IMR-90 (cell line): ENCODE data around the gene SLC2A14. TPM values are rescaled to one million over a fixed set of nuclear protein-coding genes. Genes with fewer than 3 reads are reported as not detected.

Source experiments
- ATAC-seq: fragments of 200-7000 bp; cut with Tn5 transposase; 2 replicates; pipeline ENCODE4 v1.9.1; 2020; ENCODE audit warnings: low read depth, mild to moderate bottlenecking, moderate library complexity
- Bru-seq: library from RNA; stranded (reverse); fragments of 400-500 nt; gene quantifications from one replicate; lab custom pipeline; 2021; lab: Mats Ljungman, UMichigan
- BruChase-seq, 2 experiments: library from RNA; stranded (reverse); fragments of 400-500 nt; gene quantifications; one replicate each; lab custom pipeline; 2021; lab: Mats Ljungman, UMichigan
- BruUV-seq: library from RNA; stranded (reverse); fragments of 400-500 nt; replicated peaks from 2 replicates; lab custom pipeline; 2021; lab: Mats Ljungman, UMichigan
- CTCF ChIA-PET: fragments of 300-600 bp; formaldehyde crosslinking; extraction: SDS; loops from one replicate; lab custom pipeline; 2021; ENCODE audit warnings: antibody characterized with exemption; lab: Yijun Ruan, JAX
- POLR2A ChIA-PET: fragments of 300-600 bp; sonication (Branson Sonifier 250); formaldehyde crosslinking; loops from one replicate; lab custom pipeline; 2022; ENCODE audit warnings: antibody characterized with exemption; ENCODE audit not compliant: unreplicated experiment; lab: Charles Lee
- DNase-seq: peaks from one replicate; pipeline ENCODE4 v3.0.0; 2013
- H2AFZ ChIP-seq: replicated peaks from 2 replicates; pipeline ENCODE3; 2013; ENCODE audit warnings: low read length, mild to moderate bottlenecking; ENCODE audit not compliant: poor library complexity
- H2AK5ac ChIP-seq: 2 replicates; pipeline ENCODE4 v1.6.1; 2013; ENCODE audit warnings: low read depth, low read length, inconsistent platforms
- H2AK9ac ChIP-seq: replicated peaks from 2 replicates; pipeline ENCODE3; 2013; ENCODE audit warnings: mild to moderate bottlenecking, low read depth, low read length, moderate library complexity; ENCODE audit not compliant: poor library complexity
- H2BK120ac ChIP-seq: 2 replicates; pipeline ENCODE4 v1.6.1; 2013; ENCODE audit warnings: low read depth, low read length, inconsistent platforms
- H2BK15ac ChIP-seq: 3 replicates; pipeline ENCODE4 v1.6.1; 2013; ENCODE audit warnings: low read depth, low read length, inconsistent platforms
- H2BK20ac ChIP-seq: 2 replicates; pipeline ENCODE4 v1.6.1; 2013; ENCODE audit warnings: low read depth, mild to moderate bottlenecking, inconsistent platforms, low read length, moderate library complexity
- H2BK5ac ChIP-seq: 2 replicates; pipeline ENCODE4 v1.6.1; 2013; ENCODE audit warnings: mild to moderate bottlenecking, low read depth, low read length, inconsistent platforms; ENCODE audit not compliant: poor library complexity, severe bottlenecking
- H3K14ac ChIP-seq: replicated peaks from 2 replicates; pipeline ENCODE4 v1.6.1; 2013; ENCODE audit warnings: low read depth, low read length, inconsistent platforms
- H3K18ac ChIP-seq: 2 replicates; pipeline ENCODE4 v1.6.1; 2013; ENCODE audit warnings: low read depth, low read length, control low read depth
- H3K23ac ChIP-seq: 2 replicates; pipeline ENCODE4 v1.6.1; 2013; ENCODE audit warnings: low read depth, low read length, inconsistent platforms
- H3K27ac ChIP-seq: 2 replicates; pipeline ENCODE4 v1.5.1; 2013; ENCODE audit warnings: mild to moderate bottlenecking, control low read depth, low read length; ENCODE audit not compliant: insufficient read depth
- H3K27me3 ChIP-seq: 2 replicates; pipeline ENCODE4 v1.6.1; 2013; ENCODE audit warnings: low read length; ENCODE audit not compliant: control insufficient read depth, insufficient read depth
- H3K36me3 ChIP-seq: 2 replicates; pipeline ENCODE4 v1.6.1; 2013; ENCODE audit warnings: low read length, mixed read lengths; ENCODE audit not compliant: control insufficient read depth, insufficient read depth
- H3K4ac ChIP-seq: 2 replicates; pipeline ENCODE4 v1.6.1; 2013; ENCODE audit warnings: low read depth, low read length, inconsistent platforms
- H3K4me1 ChIP-seq: 2 replicates; pipeline ENCODE4 v1.6.1; 2013; ENCODE audit warnings: low read length, mixed read lengths; ENCODE audit not compliant: control insufficient read depth, insufficient read depth
- H3K4me2 ChIP-seq: 2 replicates; pipeline ENCODE4 v1.6.1; 2013; ENCODE audit warnings: low read depth, mild to moderate bottlenecking, control low read depth, low read length, moderate library complexity
- H3K4me3 ChIP-seq: 2 replicates; pipeline ENCODE4 v1.5.1; 2013; ENCODE audit warnings: low read depth, mild to moderate bottlenecking, control low read depth, low read length, moderate library complexity; ENCODE audit not compliant: insufficient read depth
- H3K56ac ChIP-seq: 2 replicates; pipeline ENCODE4 v1.6.1; 2013; ENCODE audit warnings: low read length, inconsistent platforms; ENCODE audit not compliant: insufficient read depth; ENCODE audit errors: extremely low read depth
- H3K79me1 ChIP-seq, 2 experiments: 2 replicates each; pipeline ENCODE4 v1.6.1; 2013; ENCODE audit warnings: low read length in 2 of 2, inconsistent platforms in 1 of 2, low read depth in 1 of 2
- H3K9ac ChIP-seq: 2 replicates; pipeline ENCODE4 v1.6.1; 2013; ENCODE audit warnings: low read depth, low read length, control low read depth
- H3K9me1 ChIP-seq: 2 replicates; pipeline ENCODE4 v1.6.1; 2013; ENCODE audit warnings: low read length, inconsistent platforms; ENCODE audit not compliant: insufficient read depth
- H3K9me3 ChIP-seq: 2 replicates; pipeline ENCODE4 v1.6.1; 2013; ENCODE audit warnings: low read length; ENCODE audit not compliant: control insufficient read depth, insufficient read depth
- H4K20me1 ChIP-seq: 2 replicates; pipeline ENCODE4 v1.6.1; 2013; ENCODE audit warnings: low read length, inconsistent platforms; ENCODE audit not compliant: insufficient read depth
- H4K5ac ChIP-seq: 2 replicates; pipeline ENCODE4 v1.6.1; 2013; ENCODE audit warnings: mild to moderate bottlenecking, low read depth, low read length, control low read depth
- H4K8ac ChIP-seq, 2 experiments: 2 replicates each; pipeline ENCODE4 v1.6.1; 2013; ENCODE audit warnings: low read depth in 2 of 2, low read length in 2 of 2, control low read depth in 1 of 2, inconsistent platforms in 1 of 2
- H4K91ac ChIP-seq: 2 replicates; pipeline ENCODE4 v1.6.1; 2013; ENCODE audit warnings: low read depth, low read length, inconsistent platforms; ENCODE audit not compliant: insufficient read depth
- BHLHE40 ChIP-seq: fragments of 150-350 bp; IDR thresholded peaks from 2 replicates; pipeline ENCODE4 v1.6.1; 2016; ENCODE audit warnings: mild to moderate bottlenecking, low read depth, low read length
- CHD1 ChIP-seq: IDR thresholded peaks from 2 replicates; pipeline ENCODE4 v1.6.1; 2012; ENCODE audit warnings: low read depth, low read length, improper control_type of control experiment
- ELK1 ChIP-seq: fragments of 150-350 bp; IDR thresholded peaks from 2 replicates; pipeline ENCODE4 v1.6.1; 2016; ENCODE audit warnings: low read depth, mild to moderate bottlenecking, low read length, moderate library complexity, borderline replicate concordance
- MAFK ChIP-seq: IDR thresholded peaks from 2 replicates; pipeline ENCODE4 v1.6.1; 2012; ENCODE audit warnings: low read depth, low read length, improper control_type of control experiment
- MAZ ChIP-seq: IDR thresholded peaks from 2 replicates; pipeline ENCODE4 v1.6.1; 2012; ENCODE audit warnings: low read depth, mild to moderate bottlenecking, low read length, improper control_type of control experiment, moderate library complexity, borderline replicate concordance
- MXI1 ChIP-seq: IDR thresholded peaks from 2 replicates; pipeline ENCODE4 v1.6.1; 2012; ENCODE audit warnings: low read depth, mild to moderate bottlenecking, low read length, moderate library complexity, borderline replicate concordance
- NFE2L2 ChIP-seq: fragments of 150-350 bp; IDR thresholded peaks from 2 replicates; pipeline ENCODE4 v1.6.1; 2016; ENCODE audit warnings: low read depth, mild to moderate bottlenecking, low read length
- POLR2A ChIP-seq: IDR thresholded peaks from 2 replicates; pipeline ENCODE4 v1.6.1; 2012; ENCODE audit warnings: mild to moderate bottlenecking, low read depth, low read length
- RAD21 ChIP-seq: IDR thresholded peaks from 2 replicates; pipeline ENCODE4 v1.6.1; 2012; ENCODE audit warnings: low read length, improper control_type of control experiment
- RCOR1 ChIP-seq: IDR thresholded peaks from 2 replicates; pipeline ENCODE4 v1.6.1; 2012; ENCODE audit warnings: mild to moderate bottlenecking, low read length, improper control_type of control experiment; ENCODE audit not compliant: insufficient replicate concordance
- RFX5 ChIP-seq: IDR thresholded peaks from 2 replicates; pipeline ENCODE4 v1.8.0; 2012; ENCODE audit warnings: low read depth, mild to moderate bottlenecking, low read length, moderate library complexity
- SMC3 ChIP-seq: fragments of 150-350 bp; IDR thresholded peaks from 2 replicates; pipeline ENCODE4 v1.6.1; 2016; ENCODE audit warnings: low read depth, mild to moderate bottlenecking, antibody characterized with exemption, low read length, moderate library complexity
- USF2 ChIP-seq: fragments of 150-350 bp; IDR thresholded peaks from 2 replicates; pipeline ENCODE4 v1.6.1; 2017; ENCODE audit warnings: mild to moderate bottlenecking, antibody characterized with exemption, low read length, low read depth
- WGBS, 2 experiments: methylation state at CpG; one replicate each; pipeline versions ENCODE4 v1.1.5 to v1.1.7; 2013; ENCODE audit warnings: missing lambda C conversion rate in 2 of 2; ENCODE audit not compliant: insufficient read length in 1 of 2; ENCODE audit errors: extremely low coverage in 2 of 2; 5-methylcytosine and 5-hydroxymethylcytosine counted together
- dilution Hi-C: fragments of 300-500 bp; cut with HindIII; formaldehyde crosslinking; loops from one replicate; pipeline ENCODE4 v1.14.3; 2018; ENCODE audit warnings: low sequenced_read_pairs; ENCODE audit not compliant: unreplicated experiment
- in situ Hi-C: fragments of 300-500 bp; cut with MboI; formaldehyde crosslinking; loops from 3 replicates; pipeline ENCODE4 v1.14.3; 2019; ENCODE audit warnings: low sequenced_read_pairs, inconsistent platforms, mixed read lengths
- intact Hi-C: fragments of 100-400 bp; cut with micrococcal nuclease; formaldehyde crosslinking; loops from 2 replicates; pipeline ENCODE4 v1.10.0; 2022
- long read RNA-seq: library from polyadenylated mRNA; unstranded; transcript quantifications from one replicate; pipeline ENCODE4 v2.0.0, GENCODE V29; 2021; ENCODE audit not compliant: unreplicated experiment
- polyA plus RNA-seq, 3 experiments: library from polyadenylated mRNA; depleted of rRNA; stranded (reverse); fragments of >200 nt; gene quantifications; 2 replicates each; pipeline ENCODE4 v1.2.3, GENCODE V29; 2012; ENCODE audit warnings: low replicate concordance in 1 of 3
- total RNA-seq: library from RNA; depleted of rRNA; stranded (reverse); fragments of >200 nt; gene quantifications from 2 replicates; pipeline ENCODE4 v1.2.3, GENCODE V29; 2012; rRNA removed

Gene SLC2A14
- under 0.01 TPM in 1 of 2 replicates, not detected in the other for total RNA-seq
- 0.05 and 0.07 TPM in 2 replicates for polyA plus RNA-seq (2012; rRNA removed)
- 0.05 TPM in 1 of 2 replicates, not detected in the other for polyA plus RNA-seq (2012; cell fraction: cytosol; rRNA removed)
- polyA plus RNA-seq (2012; cell fraction: nucleus; rRNA removed; ENCODE audit: low replicate concordance), result 0.10 and 0.30 TPM in 2 replicates
- Bru-seq, nascent RNA, result percentile 14 among the genes with signal in this experiment
- percentile 20 among the genes with signal in this experiment for BruChase-seq, experiment 1, labeled RNA remaining after a 6-hour chase
- percentile 13 among the genes with signal in this experiment for BruChase-seq, experiment 2, labeled RNA remaining after a 2-hour chase
- long read RNA-seq, result 0 reads

GRCh38 chr12:7872566-7873319, at the start of gene SLC2A14:
Gene SLC2A14, minus strand, starts transcription at chr12:7872915. Its CDS starts 3,035 bp downstream, at chr12:7869880.
- H3K36me3 ChIP-seq, result no peaks in the 10 kb centered on the region
- H2AK5ac ChIP-seq, result no peak within 1 kb of the TSS
- H3K14ac ChIP-seq, result no peak within 1 kb of the TSS
- TF ChIP-seq MAFK (no peak), BHLHE40 (no peak), MAZ (no peak), RFX5 (no peak), RAD21 (no peak), SMC3 (no peak), NFE2L2 (no peak), CHD1 (no peak), RCOR1 (no peak), USF2 (no peak), POLR2A (no peak), ELK1 (no peak), MXI1 (no peak)
- H2BK15ac ChIP-seq, result no peak within 1 kb of the TSS
- H4K20me1 ChIP-seq, result no peaks in the 10 kb centered on the region
- POLR2A ChIA-PET, result no interaction called here
- H2BK20ac ChIP-seq, result no peak within 1 kb of the TSS
- intact Hi-C loops (no loop called here), in situ Hi-C loops (no loop called here), dilution Hi-C loops (no loop called here)
- CTCF ChIA-PET, result no interaction called here
- ATAC-seq, result no peak; the same call in 1 of the 2 replicates
- no peaks in the 10 kb centered on the region for H3K9me3 ChIP-seq
- BruUV-seq, result no TSS peak
- no peaks in the 10 kb centered on the region for H3K79me1 ChIP-seq
- no peaks in the 10 kb centered on the region for H3K4me1 ChIP-seq
- no peak within 1 kb of the TSS for H4K5ac ChIP-seq
- H3K4me3 ChIP-seq, result no peak within 1 kb of the TSS
- H3K4ac ChIP-seq, result no peak within 1 kb of the TSS
- H2AK9ac ChIP-seq, result no peak within 1 kb of the TSS
- no peak within 1 kb of the TSS for H4K8ac ChIP-seq
- no peak within 1 kb of the TSS for H4K91ac ChIP-seq
- H3K23ac ChIP-seq, result no peak within 1 kb of the TSS
- no peak within 1 kb of the TSS for H3K18ac ChIP-seq
- peak within 1 kb of the TSS; percentile 51 for H2AFZ ChIP-seq
- H3K27me3 ChIP-seq, result peaks cover 31% of the 10 kb centered on the region
- no peaks in the 10 kb centered on the region for H3K9me1 ChIP-seq
- H2BK120ac ChIP-seq, result no peak within 1 kb of the TSS
- no peak within 1 kb of the TSS for H3K56ac ChIP-seq
- H3K4me2 ChIP-seq, result no peak within 1 kb of the TSS; the same call in 1 of the 2 replicates
- no peak within 1 kb of the TSS for H3K9ac ChIP-seq
- no peak for DNase-seq
- no peak within 1 kb of the TSS for H3K27ac ChIP-seq
- WGBS, 2 experiments, result 20% methylated on average over 50 of the region's 65 CpGs; no CpG with 5 or more reads in 1 of the 2 experiments
- no peak within 1 kb of the TSS for H2BK5ac ChIP-seq
